Activated CD4-positive, CD25-positive, alpha-beta regulatory T cell treated with anti-CD3 and anti-CD28 coated beads, Interleukin-2, amount 50 U/mL, for 24 hours (primary cell): ENCODE results near the gene MYO1H.
"Not testable (repeated sequence)": the region's sequence is repeated elsewhere in the genome, so short reads cannot be mapped to it uniquely, and the experiment has no call there.

ENCODE experiments used
- ATAC-seq, 2 donors: fragments of 150-1000 bp; cut with Tn5 transposase; one replicate each; pipeline ENCODE4 v1.10.0; 2021; ENCODE audit warnings: mild to moderate bottlenecking in 1 of 2, moderate library complexity in 1 of 2

MYO1H gene

DNA sequence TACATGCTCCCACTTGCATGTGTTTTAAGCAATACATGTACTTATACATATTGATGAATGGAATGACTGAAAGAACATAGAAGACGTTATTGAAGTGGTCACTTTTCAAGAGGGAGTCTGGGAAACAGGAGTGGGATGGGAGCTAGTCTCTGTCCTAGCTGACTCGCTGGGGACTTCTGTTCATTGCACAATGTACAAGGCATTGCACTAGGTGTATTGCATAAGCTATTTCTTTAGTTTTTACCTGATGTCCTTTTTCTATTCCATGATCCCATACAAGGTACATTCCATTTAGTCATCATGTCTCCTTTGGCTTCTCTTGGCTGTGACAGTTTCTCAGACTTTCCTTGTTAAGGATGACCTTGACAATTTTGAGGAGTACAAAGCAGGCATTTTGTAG lies 4.0 kb upstream of the MYO1H start:
- no peak for ATAC-seq

DNA sequence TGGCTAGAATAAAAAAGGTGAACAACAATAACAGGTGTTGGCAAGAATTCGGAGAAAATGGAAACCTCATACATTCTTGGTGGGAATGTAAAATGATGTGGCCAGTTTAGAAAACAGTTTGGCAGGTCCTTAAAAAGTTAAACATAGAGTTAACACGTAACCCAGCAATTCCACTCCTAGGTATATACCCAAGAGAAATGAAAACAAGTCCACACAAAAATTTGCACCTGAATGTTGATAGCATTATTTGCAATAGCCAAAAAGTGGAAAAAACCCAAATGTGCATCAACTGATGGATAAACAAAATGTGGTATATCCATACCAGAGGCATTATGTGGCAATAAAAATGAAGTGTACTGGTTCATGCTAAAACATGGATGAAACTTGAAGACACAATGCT lies 2.3 kb upstream of the MYO1H start:
- no peak for ATAC-seq

DNA sequence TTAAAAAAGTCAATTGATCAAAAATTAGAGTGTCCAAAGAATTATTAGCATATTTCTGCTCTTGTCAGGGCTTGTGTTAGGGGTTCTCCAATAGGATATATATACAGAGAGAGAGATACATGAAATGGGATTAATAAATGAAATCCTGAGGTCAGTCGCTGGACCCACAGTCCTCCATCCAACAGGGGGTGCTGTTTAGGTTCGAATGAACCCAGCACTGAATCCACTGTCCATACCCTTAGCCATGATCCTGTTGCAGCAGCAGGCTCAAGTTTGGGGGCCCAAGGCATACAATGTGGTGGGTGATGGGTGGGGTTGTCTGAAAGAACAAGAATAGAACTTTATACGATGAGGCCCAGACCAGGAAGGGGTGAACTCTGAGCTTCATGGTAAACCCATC lies 780 bp upstream of the MYO1H start:
- no peak for ATAC-seq

DNA sequence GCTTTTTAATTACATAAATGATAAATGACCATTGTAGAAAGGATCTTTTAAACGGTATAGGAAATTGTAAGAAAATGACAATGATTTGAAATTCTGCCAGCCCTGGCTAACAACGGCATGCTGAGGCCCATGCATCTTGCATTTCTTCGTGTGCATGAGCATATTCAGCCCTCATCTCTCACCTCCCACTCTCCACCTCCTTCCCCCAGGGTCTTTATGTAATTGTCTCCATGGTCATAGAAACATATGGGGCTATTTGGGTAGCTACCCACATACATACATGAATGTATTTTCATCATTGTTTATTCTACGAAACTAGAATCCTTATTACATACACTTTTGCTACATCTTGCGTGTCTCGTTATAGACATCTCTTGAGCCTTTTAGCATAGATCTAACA lies 4.5 kb downstream of the MYO1H start:
- no peak for ATAC-seq

DNA sequence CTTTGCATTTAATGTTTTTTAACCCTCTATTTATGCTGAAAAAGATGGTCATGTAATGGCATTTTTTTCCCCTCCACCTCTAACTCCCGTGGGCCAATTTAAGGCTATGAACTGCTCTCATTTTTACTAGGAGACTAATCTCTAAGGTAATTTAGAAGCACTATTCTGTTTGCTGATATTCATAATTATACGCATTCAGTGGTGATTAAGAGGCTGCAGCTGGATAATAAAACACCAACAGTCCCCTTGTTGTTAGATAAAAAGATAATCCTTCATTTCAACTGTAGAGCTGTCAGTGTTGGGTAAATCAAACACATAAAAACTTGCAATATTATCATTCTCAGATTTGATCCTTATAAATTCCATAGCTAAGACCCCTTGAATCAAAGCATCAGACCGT lies 8.9 kb downstream of the MYO1H start:
- ATAC-seq: no peak

DNA sequence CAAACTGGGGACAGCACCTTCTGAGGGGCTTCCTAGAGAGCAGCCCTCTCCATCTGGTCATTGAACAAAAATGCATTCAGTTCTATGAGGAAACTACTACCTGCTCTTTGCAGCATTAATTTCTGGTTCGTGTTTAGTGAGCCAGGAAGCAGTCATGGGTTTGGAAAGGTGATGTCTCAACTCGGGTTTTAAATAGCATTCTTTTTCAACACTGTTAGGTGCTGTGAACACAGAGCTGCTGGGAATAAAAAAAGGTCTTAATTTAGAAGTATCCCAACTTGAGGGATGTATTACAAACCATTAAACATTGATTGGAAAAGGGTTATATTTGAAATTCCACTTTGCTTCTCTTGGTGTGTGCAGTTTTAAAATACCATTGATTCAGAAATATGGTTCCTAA lies 9.3 kb downstream of the MYO1H start:
- ATAC-seq: no peak

DNA sequence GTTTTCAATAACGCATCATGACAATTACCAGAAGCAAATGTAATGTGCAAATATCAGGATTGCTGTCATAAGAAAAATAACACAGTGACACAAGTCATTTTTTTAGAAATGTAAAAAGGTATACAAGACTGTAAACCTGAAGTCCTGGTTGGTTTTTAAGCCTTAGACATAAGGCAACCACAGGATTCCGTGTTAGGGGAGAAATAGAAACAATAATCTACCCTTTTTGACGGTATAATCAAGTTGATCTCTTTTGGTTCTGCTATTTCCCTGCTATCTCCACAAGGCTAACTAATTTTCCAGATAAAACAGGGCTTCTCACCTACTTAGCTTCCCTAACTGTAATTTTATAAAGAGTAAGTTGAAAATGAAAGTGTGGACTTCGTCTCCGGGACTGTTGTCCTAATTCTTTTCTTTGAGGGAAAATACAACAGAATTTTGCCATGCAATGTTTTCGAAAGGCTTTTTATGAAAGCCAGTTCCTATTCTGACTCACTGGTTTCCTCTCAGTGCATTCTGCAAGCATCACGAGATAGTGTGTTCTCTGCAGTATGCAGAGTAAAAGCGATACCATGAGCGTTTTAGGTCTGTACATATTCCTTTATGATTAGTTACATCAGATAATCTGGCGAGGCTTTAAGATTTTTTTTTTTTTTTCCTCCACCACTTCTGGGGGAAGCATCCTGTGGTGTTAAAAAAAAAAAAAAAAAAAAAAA lies 10.6 kb downstream of the MYO1H start:
- peak; percentile 53 to 86 for ATAC-seq

DNA sequence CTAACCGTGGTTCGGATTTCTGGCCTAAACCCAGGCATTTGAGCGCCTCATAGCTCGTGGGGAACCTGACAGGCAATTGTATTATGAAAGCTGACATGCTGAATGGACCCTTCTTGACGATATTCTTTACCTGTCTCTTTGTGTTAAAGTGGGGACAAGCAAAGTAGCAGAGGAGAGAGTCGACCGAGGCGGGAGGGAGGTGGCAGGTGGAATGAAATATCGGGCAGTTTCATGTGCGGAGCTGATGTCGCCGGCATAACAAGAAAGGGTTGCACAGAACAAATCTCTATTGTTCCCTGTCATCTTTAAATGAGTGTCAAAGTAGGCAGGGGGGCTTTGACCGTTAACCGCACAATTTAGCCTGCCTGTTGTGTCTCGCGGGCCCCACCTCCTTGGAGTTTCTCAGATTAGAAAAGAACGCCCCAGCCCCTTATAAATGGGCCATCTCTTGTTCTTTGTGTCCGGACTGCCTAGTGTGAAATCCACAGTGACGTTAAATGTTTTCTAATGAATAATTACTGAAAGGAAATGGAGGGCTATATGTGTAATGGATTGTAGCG lies 11.5 kb downstream of the MYO1H start:
- no peak for ATAC-seq

DNA sequence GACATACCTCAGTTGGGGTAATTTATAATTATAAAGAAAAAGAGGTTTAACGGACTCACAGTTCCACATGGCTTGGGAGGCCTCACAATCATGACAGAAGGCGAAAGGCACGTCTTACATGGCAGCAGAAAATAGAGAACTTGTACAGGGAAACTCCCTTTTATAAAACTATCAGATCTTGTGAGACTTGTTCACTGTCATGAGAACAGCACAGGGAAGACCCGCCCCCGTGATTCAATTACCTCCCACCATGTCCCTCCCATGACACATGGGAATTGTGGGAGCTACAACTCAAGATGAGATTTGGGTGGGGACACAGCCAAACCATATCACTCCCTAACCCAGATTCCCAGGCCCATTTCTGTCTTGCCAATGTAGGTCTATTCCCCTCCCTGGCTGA lies 22.1 kb downstream of the MYO1H start:
- no peak for ATAC-seq

DNA sequence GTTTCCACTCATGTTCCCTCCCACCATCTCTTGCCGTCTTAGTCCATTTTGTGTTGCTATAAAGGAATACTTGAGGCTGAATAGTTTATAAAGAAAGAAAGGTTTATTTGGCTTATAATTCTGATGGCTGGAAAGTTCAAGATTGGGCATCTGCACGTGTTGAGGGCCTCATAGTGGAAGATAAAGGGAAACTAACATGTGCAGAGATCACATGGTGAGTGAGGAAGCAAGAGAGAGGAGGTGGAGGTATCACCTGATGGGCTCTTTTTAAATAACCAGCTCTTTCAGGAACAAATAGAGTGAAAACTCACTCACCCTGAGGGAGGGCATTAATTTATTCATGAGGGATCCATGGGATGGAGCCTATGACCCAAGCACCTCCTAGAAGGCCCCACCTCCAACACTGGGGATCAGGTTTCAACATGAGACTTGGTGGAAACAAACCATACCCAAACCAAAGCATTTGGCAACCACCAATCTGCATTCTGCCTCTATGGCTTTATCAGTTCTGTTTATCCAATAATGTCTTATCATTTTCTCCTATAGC lies 29.5 kb downstream of the MYO1H start:
- ATAC-seq: no peak

DNA sequence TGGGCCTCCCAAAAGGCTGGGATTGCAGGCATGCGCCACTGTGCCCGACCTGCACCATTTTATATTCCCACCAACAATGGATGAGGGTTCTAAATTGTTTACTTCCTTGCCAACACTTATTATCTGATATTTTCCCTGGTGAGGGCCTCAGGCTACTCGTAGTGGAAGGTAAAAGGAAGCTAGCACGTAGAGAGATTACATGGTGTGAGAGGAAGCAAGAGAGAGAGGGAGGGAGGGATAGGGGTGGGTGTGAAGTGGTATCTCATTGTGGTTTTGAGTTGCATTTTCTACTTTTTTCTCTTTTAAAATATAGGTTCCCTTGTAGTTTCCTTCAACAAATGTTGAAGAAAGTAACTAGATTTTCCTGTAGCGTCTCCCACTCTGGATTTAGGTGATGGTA lies 30.9 kb downstream of the MYO1H start:
- no peak for ATAC-seq

DNA sequence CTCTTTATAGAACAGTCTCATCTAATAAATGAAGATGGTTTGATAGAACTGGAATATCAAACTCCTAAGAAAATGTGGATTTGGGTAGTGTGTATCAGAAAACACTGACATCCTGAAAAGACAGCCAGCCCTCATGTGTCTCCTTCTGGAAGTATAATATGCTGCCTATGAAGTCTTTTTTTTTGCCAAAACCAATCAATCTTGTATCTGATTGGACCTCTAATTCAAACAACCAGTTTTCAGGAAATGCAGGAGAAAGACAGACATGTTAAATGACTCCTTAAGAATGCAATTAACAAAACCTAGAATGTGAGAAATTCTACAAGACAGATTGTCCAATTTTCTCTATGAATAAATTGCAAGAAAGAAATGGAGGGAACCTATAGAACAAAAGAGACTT lies 34.3 kb downstream of the MYO1H start:
- no peak for ATAC-seq

DNA sequence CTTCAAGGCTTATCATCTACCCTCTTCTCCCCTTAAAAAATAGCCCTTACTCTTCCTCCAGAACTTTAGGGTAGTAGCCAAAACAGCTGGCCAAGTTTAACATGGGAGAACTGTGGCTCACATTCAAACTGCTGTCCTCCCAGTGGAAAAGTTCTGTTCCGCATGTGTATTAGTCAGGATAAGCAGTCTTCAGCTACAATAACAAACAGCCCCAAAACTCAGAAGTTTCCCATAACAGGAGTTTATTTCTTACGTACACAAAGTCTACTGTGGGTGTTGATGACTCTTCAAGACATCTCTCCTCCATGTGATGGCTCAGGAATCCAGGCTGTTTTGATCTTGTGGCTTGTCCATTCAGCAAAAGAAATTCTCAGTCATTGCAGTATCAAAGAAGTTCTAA lies 35.5 kb downstream of the MYO1H start:
- ATAC-seq: no peak

DNA sequence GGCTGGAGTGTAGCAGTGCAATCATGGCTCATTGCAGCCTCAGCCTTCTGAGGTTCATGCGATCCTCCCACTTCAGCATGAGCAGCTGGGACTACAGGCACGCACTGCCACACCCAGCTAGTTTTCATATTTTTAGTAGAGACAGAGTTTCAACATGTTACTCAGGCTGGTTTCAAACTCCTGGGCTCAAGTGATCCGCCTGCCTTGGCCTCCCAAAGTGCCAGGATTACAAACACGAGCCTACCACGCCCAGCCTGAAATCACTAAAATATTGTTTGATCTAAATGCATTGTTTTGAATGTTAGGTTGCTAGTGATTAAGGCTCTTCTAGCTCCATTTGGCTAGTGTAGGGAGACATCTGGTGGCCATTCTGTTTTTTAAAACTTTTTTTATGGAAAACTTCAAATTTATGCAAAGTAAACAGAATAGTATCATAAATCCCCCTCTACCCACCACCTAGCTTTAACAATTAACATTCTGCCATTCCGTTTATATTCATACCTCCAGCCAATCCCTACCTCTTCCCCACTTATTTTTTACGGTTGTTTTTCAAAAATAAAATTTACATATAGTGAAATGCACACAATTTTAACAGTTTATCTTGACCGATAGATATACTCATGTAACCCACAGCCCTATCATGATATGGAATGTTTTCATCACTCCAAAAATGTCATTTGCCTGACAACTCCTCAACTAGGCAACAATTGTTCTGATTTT lies 37.8 kb downstream of the MYO1H start:
- no peak for ATAC-seq

DNA sequence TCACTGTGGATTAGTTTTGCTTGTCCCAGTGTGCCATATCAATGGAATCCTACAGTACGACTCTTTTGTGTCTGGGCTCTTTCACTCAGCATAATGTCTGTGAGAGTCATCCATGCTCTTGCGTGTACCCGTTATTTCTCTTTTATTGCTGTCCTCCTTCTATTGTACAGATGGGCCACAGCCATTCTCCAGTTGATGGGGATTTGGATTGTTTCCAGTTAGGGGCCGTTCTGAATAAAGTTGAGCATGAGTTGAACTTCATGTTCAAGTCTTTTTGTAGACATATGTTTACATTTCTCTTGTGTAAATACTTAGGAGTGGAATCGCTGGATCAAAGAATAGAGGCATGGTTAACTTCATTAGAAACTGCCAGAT lies 38.3 kb downstream of the MYO1H start:
- ATAC-seq: no peak

DNA sequence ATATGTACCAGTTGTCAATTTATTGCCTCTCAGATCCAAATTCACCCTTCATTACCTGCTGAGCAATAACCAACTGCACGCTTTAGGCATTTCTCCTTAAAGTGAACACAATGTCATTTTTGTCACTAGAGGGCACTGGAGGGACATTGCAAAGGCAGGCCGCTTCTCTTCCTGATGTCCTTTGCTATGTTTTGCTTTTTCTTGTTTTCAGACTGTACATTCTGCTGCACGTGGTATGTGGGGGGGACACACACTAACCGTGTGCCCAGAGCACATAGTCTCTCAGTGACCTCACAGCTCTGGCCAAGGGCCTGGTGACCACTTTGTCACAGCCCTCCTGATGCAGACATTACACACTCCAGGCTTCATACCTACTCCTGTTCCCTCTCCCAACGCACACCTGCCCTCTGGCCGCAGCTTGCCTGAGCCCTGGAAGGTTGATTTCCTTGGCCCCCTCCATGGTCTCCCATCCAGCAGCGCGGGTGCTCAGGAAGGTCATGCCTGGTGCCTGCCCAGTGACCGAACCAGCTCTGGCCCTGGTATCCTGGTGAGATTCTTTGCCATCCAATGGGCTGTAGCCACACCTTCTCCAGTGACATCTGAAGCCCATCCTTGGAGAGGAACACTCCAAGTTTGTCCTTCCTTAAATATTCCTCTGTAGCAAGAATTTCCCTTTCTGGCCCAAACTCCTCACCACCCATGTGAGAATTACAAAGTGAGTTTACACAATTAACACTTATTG lies 39.9 kb downstream of the MYO1H start:
- ATAC-seq: no peak

DNA sequence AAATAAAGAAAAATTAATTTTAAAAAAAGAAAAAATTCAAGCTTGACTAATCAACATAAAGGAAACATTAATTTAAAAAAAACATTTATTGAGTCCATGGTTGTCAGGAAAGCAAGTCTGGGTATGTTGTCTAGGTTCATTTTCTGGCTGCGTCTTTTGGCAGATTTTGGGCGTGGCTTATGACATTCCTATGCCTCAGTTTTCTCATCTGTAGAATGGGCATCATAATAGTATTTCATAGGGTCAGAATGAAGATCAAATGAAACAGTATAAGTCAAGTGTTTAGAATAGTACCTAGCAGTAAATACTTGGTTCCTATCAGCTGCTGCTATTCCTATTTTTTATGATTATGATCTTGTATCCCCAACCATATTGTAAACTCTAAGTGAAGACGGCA lies 40.5 kb downstream of the MYO1H start:
- ATAC-seq: no peak

DNA sequence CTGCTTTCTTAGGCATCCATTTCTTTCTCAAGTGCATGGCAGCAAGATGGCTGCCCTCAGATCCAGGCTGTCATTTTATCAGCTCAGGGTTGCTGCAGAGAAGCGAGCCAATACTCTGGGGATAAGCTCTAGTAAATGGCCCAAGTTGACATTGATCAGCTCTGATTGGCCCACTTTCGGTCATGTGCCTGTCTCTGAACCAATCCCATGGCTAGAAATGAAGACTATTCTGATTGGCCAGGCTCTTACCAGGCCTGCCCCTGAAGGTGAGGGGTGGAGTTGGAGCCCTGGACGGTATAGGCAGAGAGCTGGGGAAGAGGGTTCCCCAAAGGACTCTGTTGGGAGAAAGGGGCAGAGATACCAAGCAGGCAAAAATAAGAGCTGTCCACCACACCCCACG lies 41.4 kb downstream of the MYO1H start:
- no peak for ATAC-seq

DNA sequence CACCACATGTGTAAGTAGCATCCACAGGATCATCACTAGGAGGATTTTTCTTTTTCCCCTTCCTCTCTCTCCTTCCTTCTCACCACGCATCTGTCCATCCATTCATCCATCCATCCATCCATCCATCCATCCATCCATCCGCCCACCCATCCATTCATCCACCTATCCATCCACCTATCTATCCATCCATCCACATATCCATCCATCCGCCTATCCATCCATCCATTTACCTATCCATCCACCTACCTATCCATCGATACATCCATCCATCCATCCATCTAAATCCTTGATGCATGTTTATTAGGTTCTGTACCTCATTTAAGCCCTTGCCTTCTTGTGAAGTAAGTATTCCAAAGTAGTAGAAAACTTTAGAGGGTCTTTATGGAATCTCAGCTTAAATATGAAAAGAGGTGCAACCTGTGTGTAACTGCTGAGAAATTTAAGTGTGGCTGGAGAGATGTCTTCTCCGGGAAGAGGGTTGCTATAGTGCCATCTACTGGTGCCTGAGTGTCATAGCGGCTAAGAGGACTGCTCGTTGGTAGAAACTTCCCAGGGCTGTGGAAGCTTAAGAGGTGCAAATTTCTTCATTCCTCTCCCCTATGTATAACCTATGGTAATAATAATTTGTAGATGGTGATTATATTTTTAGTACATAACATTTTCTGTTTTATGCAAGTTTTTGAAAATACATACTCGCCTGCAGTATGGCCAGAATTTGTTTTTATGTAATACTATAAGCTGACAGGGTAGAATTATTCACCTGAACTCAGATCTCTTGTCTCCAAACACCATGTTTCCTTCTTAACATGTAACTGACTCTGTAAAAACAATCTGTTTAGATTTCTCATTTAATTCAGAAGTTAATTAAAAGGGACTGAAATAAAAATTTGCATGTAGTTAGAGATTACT lies 46.0 kb downstream of the MYO1H start:
- peak in 1 of 2 donors; percentile 38 for ATAC-seq

DNA sequence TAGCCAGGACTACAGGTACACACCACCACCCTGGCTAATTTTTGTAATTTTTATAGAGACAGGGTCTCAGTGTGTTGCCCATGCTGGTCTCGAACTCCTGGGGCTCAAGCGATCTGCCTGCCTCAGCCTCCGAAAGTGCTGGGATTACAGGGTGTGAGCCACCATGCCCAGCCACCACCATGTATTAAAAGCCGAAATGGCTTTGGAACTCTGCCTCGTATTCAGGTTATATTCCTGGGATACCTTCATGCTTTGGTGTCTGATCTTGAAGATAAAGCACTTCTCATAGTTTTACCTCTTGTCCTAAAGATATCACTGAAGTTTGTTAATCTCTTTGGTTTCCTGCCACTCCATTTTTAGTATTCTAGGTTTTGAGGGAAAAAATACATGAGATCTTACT lies 47.2 kb downstream of the MYO1H start:
- ATAC-seq: no peak

DNA sequence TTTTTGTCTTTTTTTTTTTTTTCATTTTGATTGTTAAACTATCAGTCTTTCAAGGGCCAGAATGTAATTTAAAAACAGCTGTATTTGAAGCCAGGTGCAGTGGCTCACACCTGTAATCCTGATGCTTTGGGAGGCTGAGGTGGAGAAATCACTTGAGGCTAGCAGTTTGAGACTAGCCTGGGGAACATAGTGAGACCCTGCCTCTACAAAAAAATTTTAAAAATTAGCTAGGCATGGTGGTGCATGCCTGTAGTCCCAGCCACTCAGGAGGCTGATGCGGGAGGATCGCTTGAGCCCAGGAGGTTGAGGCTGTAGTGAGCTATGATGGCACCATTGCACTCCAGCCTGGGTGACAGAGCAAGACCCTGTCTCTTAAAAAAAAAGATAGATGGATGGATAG lies 57.1 kb downstream of the MYO1H start:
- not testable (repeated sequence) for ATAC-seq

DNA sequence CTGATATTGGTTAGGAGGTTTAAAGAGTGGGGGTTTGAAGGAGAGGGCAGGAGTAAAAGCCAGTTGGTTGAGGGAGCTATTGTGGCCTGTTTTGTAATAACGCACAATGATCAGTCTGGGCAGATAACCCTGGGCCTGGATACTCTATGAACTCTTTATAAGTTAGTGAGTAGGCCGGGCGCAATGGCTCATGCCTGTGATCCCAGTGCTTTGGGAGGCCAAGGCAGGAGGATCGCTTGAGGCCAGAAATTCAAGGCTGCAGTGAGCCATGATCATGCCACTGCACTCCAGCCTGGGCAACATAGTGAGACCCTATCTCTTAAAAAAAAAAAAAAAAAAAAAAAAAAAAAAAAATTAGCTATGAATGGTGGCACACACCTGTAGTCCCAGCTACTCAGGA lies 58.4 kb downstream of the MYO1H start:
- not testable (repeated sequence) for ATAC-seq
